K562 (cell line): Measurements from ENCODE around the gene RBM17. TPM values are rescaled to one million over a fixed set of nuclear protein-coding genes. Genes with fewer than 3 reads are reported as not detected.

ENCODE experiments used
- BRD9 ChIP-seq: fragments of 450-650 bp; IDR thresholded peaks from 2 replicates; pipeline ENCODE4 v1.6.1; 2018; ENCODE audit warnings: low read depth; ENCODE audit not compliant: partially characterized antibody
- ESRRA ChIP-seq: fragments of 450-650 bp; IDR thresholded peaks from 2 replicates; pipeline ENCODE4 v1.6.1; 2014; ENCODE audit warnings: low read depth, mild to moderate bottlenecking, moderate library complexity, borderline replicate concordance
- EWSR1 ChIP-seq: fragments of 450-650 bp; IDR thresholded peaks from 2 replicates; pipeline ENCODE4 v1.6.1; 2018; ENCODE audit warnings: borderline replicate concordance, mild to moderate bottlenecking, low read depth, moderate library complexity; ENCODE audit not compliant: partially characterized antibody
- HOXB6 ChIP-seq: fragments of 250-450 bp; sonication (Bioruptor Pico); IDR thresholded peaks from 2 replicates; pipeline ENCODE4 v1.5.1; 2022; ENCODE audit warnings: mild to moderate bottlenecking, borderline replicate concordance
- KDM4B ChIP-seq, 2 experiments: fragments of 450-650 bp in 1 of 2; sonication (generic) in 1 of 2; IDR thresholded peaks; 2 replicates each; pipeline ENCODE4 v1.6.1; 2016 to 2017; ENCODE audit warnings: borderline replicate concordance in 2 of 2, antibody characterized with exemption in 1 of 2, low read depth in 1 of 2, mild to moderate bottlenecking in 1 of 2
- MCM7 ChIP-seq, 2 experiments: fragments of 450-650 bp; IDR thresholded peaks; 2 replicates each; pipeline ENCODE4 v1.6.1; 2016 to 2018
- NCOA2 ChIP-seq, 2 experiments: fragments of 450-650 bp; IDR thresholded peaks; 2 replicates each; pipeline ENCODE4 v1.6.1; 2018; ENCODE audit warnings: mild to moderate bottlenecking in 2 of 2, moderate library complexity in 1 of 2; ENCODE audit not compliant: partially characterized antibody in 2 of 2
- NR2C1 ChIP-seq, 2 experiments: fragments of 450-650 bp; IDR thresholded peaks; 2 replicates each; pipeline ENCODE4 v1.6.1; 2017; ENCODE audit warnings: mild to moderate bottlenecking in 2 of 2, antibody characterized with exemption in 1 of 2, inconsistent platforms in 1 of 2, missing compliant biosample characterization in 1 of 2, missing genetic modification characterization in 1 of 2
- RCOR1 ChIP-seq, 2 experiments: IDR thresholded peaks; 2 replicates each; pipeline ENCODE4 v1.6.1; 2012; ENCODE audit warnings: low read depth in 2 of 2, low read length in 2 of 2, borderline replicate concordance in 1 of 2, improper control_type of control experiment in 1 of 2
- RFX5 ChIP-seq: IDR thresholded peaks from 2 replicates; pipeline ENCODE4 v1.6.1; 2011; ENCODE audit warnings: low read depth, mild to moderate bottlenecking, improper control_type of control experiment, low read length
- SMARCC2 ChIP-seq: fragments of 450-650 bp; IDR thresholded peaks from 2 replicates; pipeline ENCODE4 v1.6.1; 2017; ENCODE audit warnings: antibody characterized with exemption, moderate library complexity, mild to moderate bottlenecking, low read depth
- ZNF583 ChIP-seq: fragments of 250-450 bp; sonication (Bioruptor Pico); IDR thresholded peaks from 2 replicates; pipeline ENCODE4 v1.4.0; 2020
- ZNF584 ChIP-seq: fragments of 200-800 bp; sonication (Bioruptor generic); IDR thresholded peaks from 2 replicates; pipeline ENCODE4 v1.6.1; 2016; ENCODE audit warnings: low read depth, mild to moderate bottlenecking, missing genetic modification characterization, missing compliant biosample characterization
- polyA plus RNA-seq, 8 experiments: library from polyadenylated mRNA; depleted of rRNA in 4 of 8; stranded (reverse) in 5 of 8; unstranded in 3 of 8; fragments of >200 nt; fragmentation: Nextera tagmentation in 2 of 8; fragmentation: Illumina TruSeq in 1 of 8; extraction: Ambion mirVana in 2 of 8; extraction: Trizol in 1 of 8; gene quantifications; 2 replicates each; pipeline versions ENCODE4 v1.2.1 to v1.2.3, GENCODE V29; 2011 to 2014; ENCODE audit warnings: inconsistent platforms in 1 of 8, missing spikeins in 1 of 8
- total RNA-seq, 7 experiments: library from RNA; depleted of rRNA in 6 of 7; stranded (reverse); fragments of >200 nt in 6 of 7; fragmentation: Illumina TruSeq in 2 of 7; extraction: Trizol in 2 of 7; gene quantifications; 2 replicates each; pipeline versions ENCODE4 v1.2.1 to v1.2.3, GENCODE V29; 2011 to 2021; ENCODE audit warnings: low replicate concordance in 1 of 7
- TF ChIP-seq, protein P1 (sequence below): fragments of 150-350 bp; conservative IDR thresholded peaks from 2 replicates; pipeline ENCODE4 v1.6.1; 2014; ENCODE audit warnings: low read length
- TF ChIP-seq, protein P2 (sequence below): fragments of 450-650 bp; IDR thresholded peaks from 2 replicates; pipeline ENCODE4 v1.6.1; 2017; ENCODE audit warnings: antibody characterized with exemption
- TF ChIP-seq, protein P3 (sequence below): fragments of 200-800 bp; sonication (Bioruptor generic); IDR thresholded peaks from 2 replicates; pipeline ENCODE4 v1.6.1; 2017; ENCODE audit warnings: missing genetic modification characterization, missing compliant biosample characterization
- TF ChIP-seq, protein P4 (sequence below): sonication (generic); formaldehyde crosslinking; IDR thresholded peaks from 2 replicates; pipeline ENCODE4 v1.8.1; 2023; ENCODE audit warnings: mild to moderate bottlenecking, missing genetic modification reagents, moderate library complexity

RBM17 gene
- total and polyA plus RNA-seq, 9 of the 15 experiments (the other 6 are each of a cell fraction or from before 2014, with no cell fraction given), result 23.6 to 217 (median 124) TPM

DNA sequence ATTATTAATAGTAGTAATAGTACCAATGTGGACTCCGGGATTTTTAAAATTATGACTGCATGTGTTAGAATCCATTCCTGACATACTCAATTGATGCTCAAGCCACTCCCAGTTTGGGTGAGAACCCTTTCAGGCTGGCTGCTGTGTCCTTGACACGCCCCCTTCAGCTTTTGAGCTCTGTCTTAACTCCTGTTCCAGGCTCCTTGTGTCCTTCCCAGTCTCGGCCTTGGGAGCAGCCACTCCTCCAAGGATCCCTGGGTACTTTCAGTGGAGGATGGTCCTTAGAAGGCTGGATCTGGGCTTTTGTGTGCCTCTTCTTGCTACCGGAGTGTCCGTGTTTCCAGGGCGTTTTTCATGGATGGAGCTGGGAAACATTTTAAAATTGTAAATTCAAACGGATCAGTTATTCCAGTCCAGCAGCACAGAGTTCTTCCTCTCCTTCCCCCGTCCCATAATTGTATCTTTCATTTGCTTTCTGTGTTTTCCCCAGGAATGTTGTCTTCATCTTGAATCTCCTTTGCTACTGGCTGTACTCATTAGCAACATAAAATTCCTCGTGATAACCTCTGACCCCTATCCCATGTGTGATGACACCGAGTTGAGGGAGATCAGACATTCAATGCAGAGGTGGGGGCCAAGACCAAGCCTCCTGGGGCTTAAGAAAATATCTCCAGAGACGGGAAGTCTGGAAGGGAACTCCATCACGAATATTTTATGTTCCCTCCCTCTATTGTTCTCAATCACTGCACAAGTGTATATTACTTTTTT, 73.9 kb downstream of the RBM17 start (continued):
- TF ChIP-seq, protein P1, sequence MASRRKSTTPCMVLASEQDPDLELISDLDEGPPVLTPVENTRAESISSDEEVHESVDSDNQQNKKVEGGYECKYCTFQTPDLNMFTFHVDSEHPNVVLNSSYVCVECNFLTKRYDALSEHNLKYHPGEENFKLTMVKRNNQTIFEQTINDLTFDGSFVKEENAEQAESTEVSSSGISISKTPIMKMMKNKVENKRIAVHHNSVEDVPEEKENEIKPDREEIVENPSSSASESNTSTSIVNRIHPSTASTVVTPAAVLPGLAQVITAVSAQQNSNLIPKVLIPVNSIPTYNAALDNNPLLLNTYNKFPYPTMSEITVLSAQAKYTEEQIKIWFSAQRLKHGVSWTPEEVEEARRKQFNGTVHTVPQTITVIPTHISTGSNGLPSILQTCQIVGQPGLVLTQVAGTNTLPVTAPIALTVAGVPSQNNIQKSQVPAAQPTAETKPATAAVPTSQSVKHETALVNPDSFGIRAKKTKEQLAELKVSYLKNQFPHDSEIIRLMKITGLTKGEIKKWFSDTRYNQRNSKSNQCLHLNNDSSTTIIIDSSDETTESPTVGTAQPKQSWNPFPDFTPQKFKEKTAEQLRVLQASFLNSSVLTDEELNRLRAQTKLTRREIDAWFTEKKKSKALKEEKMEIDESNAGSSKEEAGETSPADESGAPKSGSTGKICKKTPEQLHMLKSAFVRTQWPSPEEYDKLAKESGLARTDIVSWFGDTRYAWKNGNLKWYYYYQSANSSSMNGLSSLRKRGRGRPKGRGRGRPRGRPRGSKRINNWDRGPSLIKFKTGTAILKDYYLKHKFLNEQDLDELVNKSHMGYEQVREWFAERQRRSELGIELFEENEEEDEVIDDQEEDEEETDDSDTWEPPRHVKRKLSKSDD, result no peak
- TF ChIP-seq SMARCC2 (no peak), ZNF584 (0 out of 2 replicates have a peak, but pooled peaks have one; percentile 2), ZNF583 (CRISPR knock-in tag) (no peak), RCOR1 (IDR thresholded peaks at IDR 0.05; ENCODE audit: borderline replicate concordance in 1 of 2, low read depth in 2 of 2, low read length in 2 of 2) (no peak), ESRRA (peak; percentile 52; the same call in 1 of the 2 replicates), BRD9 (no peak), EWSR1 (no peak), HOXB6 (no peak), RFX5 (no peak), KDM4B (IDR thresholded peaks at IDR 0.05; ENCODE audit: borderline replicate concordance in 2 of 2, low read depth in 1 of 2) (no peak), MCM7 (IDR thresholded peaks at IDR 0.05) (no peak), NCOA2 (IDR thresholded peaks at IDR 0.05; ENCODE audit: partially characterized antibody in 2 of 2) (no peak), NR2C1 (IDR thresholded peaks at IDR 0.05) (peak; percentile 65; the same call in 1 of the 2 replicates), NR2C1 (tag; IDR thresholded peaks at IDR 0.05) (peak; percentile 73)
- TF ChIP-seq, protein P2, sequence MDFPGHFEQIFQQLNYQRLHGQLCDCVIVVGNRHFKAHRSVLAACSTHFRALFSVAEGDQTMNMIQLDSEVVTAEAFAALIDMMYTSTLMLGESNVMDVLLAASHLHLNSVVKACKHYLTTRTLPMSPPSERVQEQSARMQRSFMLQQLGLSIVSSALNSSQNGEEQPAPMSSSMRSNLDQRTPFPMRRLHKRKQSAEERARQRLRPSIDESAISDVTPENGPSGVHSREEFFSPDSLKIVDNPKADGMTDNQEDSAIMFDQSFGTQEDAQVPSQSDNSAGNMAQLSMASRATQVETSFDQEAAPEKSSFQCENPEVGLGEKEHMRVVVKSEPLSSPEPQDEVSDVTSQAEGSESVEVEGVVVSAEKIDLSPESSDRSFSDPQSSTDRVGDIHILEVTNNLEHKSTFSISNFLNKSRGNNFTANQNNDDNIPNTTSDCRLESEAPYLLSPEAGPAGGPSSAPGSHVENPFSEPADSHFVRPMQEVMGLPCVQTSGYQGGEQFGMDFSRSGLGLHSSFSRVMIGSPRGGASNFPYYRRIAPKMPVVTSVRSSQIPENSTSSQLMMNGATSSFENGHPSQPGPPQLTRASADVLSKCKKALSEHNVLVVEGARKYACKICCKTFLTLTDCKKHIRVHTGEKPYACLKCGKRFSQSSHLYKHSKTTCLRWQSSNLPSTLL, result no peak
- TF ChIP-seq, protein P3, sequence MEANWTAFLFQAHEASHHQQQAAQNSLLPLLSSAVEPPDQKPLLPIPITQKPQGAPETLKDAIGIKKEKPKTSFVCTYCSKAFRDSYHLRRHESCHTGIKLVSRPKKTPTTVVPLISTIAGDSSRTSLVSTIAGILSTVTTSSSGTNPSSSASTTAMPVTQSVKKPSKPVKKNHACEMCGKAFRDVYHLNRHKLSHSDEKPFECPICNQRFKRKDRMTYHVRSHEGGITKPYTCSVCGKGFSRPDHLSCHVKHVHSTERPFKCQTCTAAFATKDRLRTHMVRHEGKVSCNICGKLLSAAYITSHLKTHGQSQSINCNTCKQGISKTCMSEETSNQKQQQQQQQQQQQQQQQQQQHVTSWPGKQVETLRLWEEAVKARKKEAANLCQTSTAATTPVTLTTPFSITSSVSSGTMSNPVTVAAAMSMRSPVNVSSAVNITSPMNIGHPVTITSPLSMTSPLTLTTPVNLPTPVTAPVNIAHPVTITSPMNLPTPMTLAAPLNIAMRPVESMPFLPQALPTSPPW (CRISPR knock-in tag), result no peak
- TF ChIP-seq, protein P4, sequence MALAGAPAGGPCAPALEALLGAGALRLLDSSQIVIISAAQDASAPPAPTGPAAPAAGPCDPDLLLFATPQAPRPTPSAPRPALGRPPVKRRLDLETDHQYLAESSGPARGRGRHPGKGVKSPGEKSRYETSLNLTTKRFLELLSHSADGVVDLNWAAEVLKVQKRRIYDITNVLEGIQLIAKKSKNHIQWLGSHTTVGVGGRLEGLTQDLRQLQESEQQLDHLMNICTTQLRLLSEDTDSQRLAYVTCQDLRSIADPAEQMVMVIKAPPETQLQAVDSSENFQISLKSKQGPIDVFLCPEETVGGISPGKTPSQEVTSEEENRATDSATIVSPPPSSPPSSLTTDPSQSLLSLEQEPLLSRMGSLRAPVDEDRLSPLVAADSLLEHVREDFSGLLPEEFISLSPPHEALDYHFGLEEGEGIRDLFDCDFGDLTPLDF (CRISPR knock-in tag), result no peak
